T-helper 17 cell (primary cell): ENCODE data around the gene PSIP1. TPM values are rescaled to one million over a fixed set of nuclear protein-coding genes. Genes with fewer than 3 reads are reported as not detected.

ENCODE experiments used
- ATAC-seq: fragments of 150-1000 bp; cut with Tn5 transposase; 2 replicates; pipeline ENCODE4 v1.10.0; 2021; ENCODE audit warnings: mild to moderate bottlenecking, moderate library complexity
- DNase-seq, 3 donors: peaks; one replicate each; pipeline versions ENCODE4 v3.0.0 to v3.0.0-alpha.2; 2020 to 2021
- H3K9me3 ChIP-seq: one replicate; pipeline ENCODE4 v1.7.0; 2013; ENCODE audit warnings: low read length, mild to moderate bottlenecking; ENCODE audit not compliant: control insufficient read depth, poor library complexity, severe bottlenecking
- H3K27ac Mint-ChIP-seq: one replicate; pipeline ENCODE4 v1.8.0; 2022; ENCODE audit warnings: mild to moderate bottlenecking, moderate library complexity, mixed read lengths
- H3K27me3 Mint-ChIP-seq: one replicate; pipeline ENCODE4 v1.8.0; 2022; ENCODE audit warnings: mixed read lengths
- H3K36me3 Mint-ChIP-seq: one replicate; pipeline ENCODE4 v1.8.0; 2022; ENCODE audit warnings: low read depth, mixed read lengths
- H3K4me1 Mint-ChIP-seq: one replicate; pipeline ENCODE4 v1.8.0; 2022; ENCODE audit warnings: mild to moderate bottlenecking, mixed read lengths
- H3K4me3 Mint-ChIP-seq: one replicate; pipeline ENCODE4 v1.8.0; 2022; ENCODE audit warnings: mild to moderate bottlenecking, moderate library complexity, mixed read lengths
- total RNA-seq, 4 donors: library from RNA in 2 of 4; stranded (reverse) in 2 of 4; gene quantifications; one replicate each; pipeline ENCODE4 v1.2.3 and lab custom pipeline; 2022 to 2026

The PSIP1 gene
- total RNA-seq, 2 donors from 2014 or later, result 115 to 117 TPM

DNA sequence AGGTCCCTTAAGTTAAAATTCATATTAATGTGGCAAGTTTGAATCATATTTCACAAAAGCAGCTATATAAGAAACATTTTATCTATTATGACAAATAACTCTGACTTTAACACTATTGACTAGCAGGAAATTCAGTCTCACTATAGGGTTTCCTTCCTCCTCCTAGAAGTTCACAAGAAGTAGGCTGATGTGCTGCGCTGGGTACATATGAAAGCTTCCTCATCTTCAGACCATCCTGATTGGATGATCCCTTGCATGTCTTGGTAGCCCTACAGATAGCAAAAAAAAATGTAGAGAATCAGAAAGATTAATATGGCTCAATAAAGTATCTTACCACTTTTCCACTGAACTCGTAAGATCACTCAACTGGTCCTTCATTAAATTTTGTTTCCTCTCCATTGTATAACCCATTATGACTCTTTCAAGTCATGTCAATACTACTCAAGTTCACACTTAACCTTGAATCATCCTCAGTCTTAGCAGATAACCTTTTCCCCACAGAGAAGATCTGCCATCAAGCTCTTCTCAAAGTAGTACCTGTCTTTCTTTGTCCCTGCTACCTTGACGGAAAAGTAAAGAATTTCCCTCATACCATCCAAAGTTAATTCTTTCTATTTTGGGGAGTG lies 11.5 kb upstream of the PSIP1 start:
- ATAC-seq (no peak), DNase-seq (no peak)
- no peaks in the 10 kb centered on the region for H3K9me3 ChIP-seq
- Mint-ChIP-seq H3K4me1 (peaks cover 2% of the 10 kb centered on the region), H3K4me3 (no peak overlapping the region), H3K36me3 (no peaks in the 10 kb centered on the region), H3K27me3 (peaks cover 17% of the 10 kb centered on the region), H3K27ac (no peak overlapping the region)

DNA sequence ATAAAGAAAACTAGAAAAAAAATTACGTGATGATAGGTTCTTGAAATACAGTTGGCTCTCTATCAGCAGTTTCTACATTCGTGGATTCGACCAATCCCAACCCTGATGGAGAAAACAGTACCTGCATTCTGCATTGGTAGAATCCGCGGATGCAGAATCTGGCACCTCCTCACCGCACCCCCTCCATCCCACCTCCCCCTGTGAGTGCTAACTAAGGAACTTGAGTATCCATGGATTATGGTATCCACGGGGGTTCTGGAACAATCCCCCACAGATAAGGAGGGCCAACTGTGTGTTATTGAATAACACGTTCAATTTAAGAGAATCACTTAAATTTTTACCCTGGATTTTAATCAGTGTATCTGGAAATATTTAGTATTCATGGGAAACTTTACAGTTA lies 10.5 kb upstream of the PSIP1 start:
- no peak for DNase-seq
- H3K27ac Mint-ChIP-seq, result no peak overlapping the region

DNA sequence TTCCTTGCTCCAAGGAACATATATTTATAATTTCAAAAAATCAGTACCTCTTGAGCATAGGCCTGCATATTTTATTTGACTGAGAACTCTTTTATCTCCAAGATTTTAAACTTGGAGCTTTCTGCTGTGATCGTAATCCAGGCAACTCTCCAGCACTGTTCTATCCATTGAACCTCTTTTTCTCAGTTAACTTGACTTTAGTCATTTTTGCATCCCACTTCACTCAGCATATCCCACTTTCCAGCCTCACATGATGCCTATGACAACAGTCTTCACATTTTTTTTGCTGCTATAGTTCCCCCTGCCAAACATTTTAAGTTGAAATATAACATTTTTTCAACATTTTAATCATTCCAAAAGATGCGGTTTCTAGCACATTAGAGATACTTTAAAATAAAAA lies 9.1 kb upstream of the PSIP1 start:
- no peaks in the 10 kb centered on the region for H3K36me3 Mint-ChIP-seq
- H3K4me3 Mint-ChIP-seq, result no peak overlapping the region
- no peak overlapping the region for H3K27ac Mint-ChIP-seq
- H3K9me3 ChIP-seq, result no peaks in the 10 kb centered on the region
- H3K27me3 Mint-ChIP-seq, result peaks cover 7% of the 10 kb centered on the region
- H3K4me1 Mint-ChIP-seq, result peaks cover 4% of the 10 kb centered on the region
- DNase-seq (no peak), ATAC-seq (no peak)

More for the DNA sequence above, 10.5 kb upstream of the PSIP1 start:
- Mint-ChIP-seq H3K4me1 (peaks cover 2% of the 10 kb centered on the region), H3K4me3 (no peak overlapping the region), H3K36me3 (no peaks in the 10 kb centered on the region), H3K27me3 (peaks cover 17% of the 10 kb centered on the region)
- no peaks in the 10 kb centered on the region for H3K9me3 ChIP-seq
- ATAC-seq, result no peak

DNA sequence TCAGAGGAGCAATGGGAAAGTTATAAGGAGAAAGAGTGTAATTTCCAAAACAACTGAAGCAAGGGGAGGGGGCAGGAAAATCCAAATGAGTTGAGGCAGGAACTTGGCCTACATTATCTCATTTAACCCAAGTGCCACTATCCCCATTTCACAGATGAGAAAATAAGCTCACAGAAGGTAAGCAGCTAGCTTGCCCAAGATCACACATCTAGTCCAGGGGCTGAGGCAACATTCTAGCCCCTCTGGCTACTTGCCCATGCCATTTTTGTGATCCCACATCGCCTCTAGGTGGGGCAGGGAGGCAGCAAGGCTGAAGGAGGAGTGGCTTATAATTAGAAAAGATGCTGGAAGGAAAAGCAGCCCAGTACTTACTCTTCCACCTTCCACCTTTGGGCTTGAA lies 2.6 kb upstream of the PSIP1 start:
- no peak for DNase-seq
- H3K4me3 Mint-ChIP-seq, result no peak overlapping the region

DNA sequence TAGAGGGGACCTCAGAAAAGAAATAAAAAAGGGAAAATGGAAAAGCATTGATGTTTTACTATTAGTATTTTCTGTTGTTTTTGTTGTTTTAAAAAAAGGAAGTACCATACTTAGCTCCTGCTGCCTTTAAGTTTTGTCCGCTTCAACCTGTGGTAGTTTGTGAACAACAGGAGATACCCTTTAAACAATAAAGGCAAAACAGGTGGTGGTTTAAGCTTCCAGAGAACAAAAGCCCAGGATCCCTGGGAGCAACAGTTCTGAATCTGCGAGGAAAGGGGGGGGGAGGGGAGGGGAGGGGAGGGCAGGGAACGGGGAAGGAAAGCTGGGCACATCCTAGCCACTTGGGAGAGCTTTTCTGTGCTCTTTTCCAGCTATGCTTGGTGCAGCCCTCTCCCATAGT lies 2.1 kb upstream of the PSIP1 start:
- H3K4me3 Mint-ChIP-seq, result no peak overlapping the region
- H3K4me1 Mint-ChIP-seq, result peaks cover 42% of the 10 kb centered on the region
- H3K36me3 Mint-ChIP-seq, result peaks cover 4% of the 10 kb centered on the region
- no peak overlapping the region for H3K27ac Mint-ChIP-seq
- H3K27me3 Mint-ChIP-seq, result no peaks in the 10 kb centered on the region
- no peak for ATAC-seq
- H3K9me3 ChIP-seq, result no peaks in the 10 kb centered on the region
- no peak for DNase-seq

More for the DNA sequence above, 2.6 kb upstream of the PSIP1 start:
- Mint-ChIP-seq H3K36me3 (peaks cover 4% of the 10 kb centered on the region), H3K27ac (peak overlapping the region; percentile 39), H3K4me1 (peaks cover 38% of the 10 kb centered on the region), H3K27me3 (no peaks in the 10 kb centered on the region)
- H3K9me3 ChIP-seq, result no peaks in the 10 kb centered on the region
- no peak for ATAC-seq

DNA sequence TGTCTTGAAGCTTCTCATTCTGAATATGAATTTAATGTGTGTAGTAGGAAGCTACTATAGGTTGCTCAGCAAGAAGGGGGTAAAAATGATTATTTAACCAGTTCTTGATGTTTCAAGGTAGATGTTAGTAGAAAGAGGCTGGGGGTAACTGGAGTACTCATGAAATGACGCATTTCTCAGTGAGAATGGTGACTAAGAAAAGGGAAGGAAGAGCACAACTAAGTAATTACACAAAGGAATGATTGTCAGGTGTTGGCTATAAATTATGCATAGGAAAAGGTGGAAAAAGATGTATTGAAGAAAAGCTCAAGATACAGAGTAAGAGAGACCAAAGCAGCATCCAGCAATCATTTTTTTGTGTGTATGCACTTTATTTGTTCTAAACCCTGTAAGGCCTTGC lies 1.4 kb upstream of the PSIP1 start:
- Mint-ChIP-seq H3K27me3 (no peaks in the 10 kb centered on the region), H3K4me1 (peaks cover 40% of the 10 kb centered on the region), H3K27ac (peak overlapping the region; percentile 99), H3K4me3 (no peak overlapping the region), H3K36me3 (peaks cover 4% of the 10 kb centered on the region)
- ATAC-seq (no peak), DNase-seq (no peak)
- H3K9me3 ChIP-seq, result no peaks in the 10 kb centered on the region

DNA sequence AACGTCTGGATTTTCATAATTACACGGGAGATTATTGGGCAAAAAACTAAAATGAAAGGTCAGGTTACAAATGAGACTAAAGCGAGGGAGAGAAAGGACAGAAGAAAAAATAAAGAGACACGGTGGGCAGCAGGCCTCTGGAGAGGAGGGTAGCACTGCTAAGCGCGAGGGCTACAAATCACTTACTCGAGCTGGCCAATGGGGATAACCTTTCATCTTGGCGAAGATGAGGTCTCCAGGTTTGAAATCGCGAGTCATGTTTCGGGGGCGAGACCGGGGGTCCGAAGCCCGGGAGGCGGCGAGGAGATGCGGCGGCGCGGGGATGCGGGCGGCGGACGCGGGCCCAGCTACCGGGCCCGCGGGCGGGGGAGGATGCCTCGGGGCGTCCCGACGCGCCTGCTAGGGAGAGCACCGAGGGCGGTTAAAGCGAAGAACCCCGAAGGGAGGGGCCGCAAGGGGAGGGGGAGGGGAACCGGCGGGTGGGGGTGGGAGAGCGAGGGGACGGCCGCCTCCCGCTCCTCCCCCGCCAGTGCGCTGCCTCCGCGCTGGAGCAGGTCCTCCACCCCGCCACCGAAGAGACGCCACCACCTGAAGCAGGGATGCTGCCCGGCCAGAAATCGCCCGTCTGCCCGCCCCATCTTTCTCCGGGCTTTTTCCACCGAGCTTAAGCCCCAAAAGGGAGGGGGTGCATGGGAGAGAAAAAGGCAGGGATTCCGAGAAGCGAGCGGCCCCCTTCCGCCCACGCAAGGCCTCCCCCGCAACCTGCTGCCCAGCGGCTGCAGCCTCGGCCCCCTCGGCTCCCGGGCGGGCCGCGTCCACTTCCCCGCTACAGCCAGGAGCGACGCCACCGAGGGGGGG lies 610 bp downstream of the PSIP1 start:
- no peaks in the 10 kb centered on the region for H3K27me3 Mint-ChIP-seq
- H3K4me3 Mint-ChIP-seq, result peak overlapping the region; percentile 97
- H3K4me1 Mint-ChIP-seq, result peaks cover 41% of the 10 kb centered on the region
- H3K27ac Mint-ChIP-seq, result peak overlapping the region; percentile 99
- DNase-seq, result peak; percentile 49 to 63 (median 61)
- H3K9me3 ChIP-seq, result no peaks in the 10 kb centered on the region
- peaks cover 4% of the 10 kb centered on the region for H3K36me3 Mint-ChIP-seq
- peak; percentile 64 for ATAC-seq

DNA sequence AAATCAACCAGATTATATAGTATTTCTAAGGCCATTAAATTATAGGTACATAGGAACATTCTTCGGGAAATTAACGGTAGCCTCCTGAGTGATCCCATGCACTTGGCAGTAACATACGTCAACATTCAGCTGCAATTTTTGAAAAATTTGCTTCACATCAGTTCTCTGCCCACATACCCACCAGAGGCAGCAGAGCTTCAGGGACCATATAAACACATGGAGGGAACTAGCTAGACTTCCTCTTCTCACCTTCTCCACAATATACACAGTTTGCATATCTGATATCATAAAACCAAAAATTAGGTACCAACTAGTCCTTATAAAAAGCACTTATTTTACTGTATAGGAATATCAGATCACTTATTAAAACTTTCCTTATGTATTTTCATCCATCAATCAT lies 4.8 kb downstream of the PSIP1 start:
- Mint-ChIP-seq H3K36me3 (peaks cover 8% of the 10 kb centered on the region), H3K4me1 (peaks cover 42% of the 10 kb centered on the region)
- no peak for DNase-seq

DNA sequence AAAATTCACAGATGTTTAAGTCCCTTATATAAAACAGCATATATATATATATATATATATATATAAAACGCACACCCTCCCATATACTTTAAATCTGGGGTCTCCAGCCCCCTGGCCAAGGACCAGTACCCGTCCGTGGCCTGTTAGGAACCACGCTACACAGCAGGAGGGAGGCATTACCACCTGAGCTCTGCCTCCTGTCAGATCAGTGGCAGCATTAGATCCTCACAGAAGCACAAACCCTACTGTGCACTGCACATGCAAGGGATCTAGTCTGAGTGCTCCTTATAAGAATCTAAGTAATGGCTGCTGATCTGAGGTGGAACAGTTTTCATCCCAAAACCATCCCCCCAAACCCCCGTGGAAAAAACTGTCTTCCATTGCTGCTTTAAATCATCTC lies 9.0 kb downstream of the PSIP1 start:
- Mint-ChIP-seq H3K4me1 (peaks cover 31% of the 10 kb centered on the region), H3K27me3 (no peaks in the 10 kb centered on the region), H3K36me3 (peaks cover 4% of the 10 kb centered on the region), H3K27ac (peak overlapping the region; percentile 74), H3K4me3 (peak overlapping the region; percentile 77)
- ATAC-seq (no peak), DNase-seq (no peak)
- H3K9me3 ChIP-seq, result no peaks in the 10 kb centered on the region

More for the DNA sequence above, 4.8 kb downstream of the PSIP1 start:
- H3K27me3 Mint-ChIP-seq, result no peaks in the 10 kb centered on the region
- H3K9me3 ChIP-seq, result no peaks in the 10 kb centered on the region
- H3K27ac Mint-ChIP-seq, result no peak overlapping the region
- H3K4me3 Mint-ChIP-seq, result no peak overlapping the region
- no peak for ATAC-seq

DNA sequence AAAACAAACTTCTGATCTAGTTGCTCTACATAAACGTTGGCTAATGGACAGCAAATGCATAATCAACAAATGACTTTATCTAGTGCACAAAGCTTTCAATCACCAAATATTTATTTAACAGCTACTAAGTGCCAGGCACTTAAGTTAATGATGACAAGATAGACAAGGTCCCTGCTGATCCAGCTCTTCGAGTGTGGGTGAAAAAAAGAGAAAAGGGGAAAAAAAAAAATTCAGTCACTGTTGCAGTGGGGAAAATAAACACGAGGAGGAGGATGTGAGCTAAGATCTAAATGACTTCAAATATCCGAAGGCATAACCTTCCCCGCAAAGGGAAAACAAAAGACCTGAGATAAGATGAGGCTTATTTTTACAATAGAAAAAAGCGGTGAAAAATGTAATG lies 9.6 kb downstream of the PSIP1 start:
- Mint-ChIP-seq H3K27me3 (no peaks in the 10 kb centered on the region), H3K4me3 (peak overlapping the region; percentile 47), H3K36me3 (peaks cover 4% of the 10 kb centered on the region), H3K27ac (peak overlapping the region; percentile 74), H3K4me1 (peaks cover 29% of the 10 kb centered on the region)
- no peaks in the 10 kb centered on the region for H3K9me3 ChIP-seq
- ATAC-seq, result no peak
- no peak for DNase-seq

DNA sequence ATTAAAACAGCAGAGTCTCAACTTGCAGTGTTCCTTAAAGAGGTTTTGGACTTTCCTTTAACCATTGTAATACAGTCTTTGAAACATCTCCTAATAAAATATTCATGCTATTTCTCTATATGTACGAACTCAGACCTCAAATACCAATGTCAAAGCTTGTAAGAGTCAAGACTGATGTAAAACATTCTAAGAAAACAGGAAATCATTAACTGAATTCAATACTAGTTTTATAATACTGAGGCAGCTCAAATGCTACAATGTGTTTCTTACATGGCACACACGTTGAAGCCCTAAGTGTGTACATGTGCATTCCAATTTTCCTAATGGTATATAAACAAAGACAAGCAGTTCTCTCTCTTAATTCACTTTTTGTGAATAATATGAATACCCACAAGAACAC lies 11.6 kb downstream of the PSIP1 start:
- no peak for ATAC-seq

DNA sequence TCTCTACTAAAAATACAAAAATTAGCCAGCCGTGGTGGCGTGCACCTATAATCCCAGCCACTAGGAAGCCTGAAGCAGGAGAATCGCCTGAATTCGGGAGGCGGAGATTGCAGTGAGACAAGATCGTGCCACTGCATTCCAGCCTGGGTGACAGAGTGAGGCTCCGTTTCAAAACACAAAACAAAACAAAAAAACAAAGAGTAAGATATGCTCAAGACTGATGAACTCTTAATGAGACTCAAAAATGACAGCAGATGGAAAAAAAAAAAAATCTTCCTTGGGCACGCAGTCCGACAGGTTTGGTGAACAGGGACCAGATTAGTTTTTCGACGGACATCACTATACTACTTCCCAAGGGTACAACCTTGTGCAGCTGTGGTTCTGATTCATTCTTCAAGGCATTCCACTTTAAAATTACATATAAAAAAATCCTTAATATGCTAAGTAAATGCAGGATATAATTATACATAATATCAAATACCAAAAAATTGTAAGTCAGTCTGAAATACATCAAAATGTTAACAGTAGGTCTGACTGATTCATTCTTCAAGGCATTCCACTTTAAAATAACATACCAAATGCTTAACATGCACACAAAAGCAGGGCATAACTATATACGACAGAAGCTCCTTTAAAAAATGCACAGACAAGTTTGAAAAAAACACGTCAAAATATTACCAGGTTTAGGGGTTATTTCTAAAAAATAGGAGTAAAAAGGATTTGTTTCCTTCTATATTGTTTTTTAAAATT lies 12.3 kb downstream of the PSIP1 start:
- no peak for DNase-seq
- peaks cover 4% of the 10 kb centered on the region for H3K36me3 Mint-ChIP-seq

More for the DNA sequence above, 11.6 kb downstream of the PSIP1 start:
- no peak for DNase-seq
- Mint-ChIP-seq H3K27me3 (no peaks in the 10 kb centered on the region), H3K4me1 (peaks cover 34% of the 10 kb centered on the region), H3K4me3 (peak overlapping the region; percentile 59), H3K36me3 (peaks cover 4% of the 10 kb centered on the region), H3K27ac (peak overlapping the region; percentile 85)
- no peaks in the 10 kb centered on the region for H3K9me3 ChIP-seq

DNA sequence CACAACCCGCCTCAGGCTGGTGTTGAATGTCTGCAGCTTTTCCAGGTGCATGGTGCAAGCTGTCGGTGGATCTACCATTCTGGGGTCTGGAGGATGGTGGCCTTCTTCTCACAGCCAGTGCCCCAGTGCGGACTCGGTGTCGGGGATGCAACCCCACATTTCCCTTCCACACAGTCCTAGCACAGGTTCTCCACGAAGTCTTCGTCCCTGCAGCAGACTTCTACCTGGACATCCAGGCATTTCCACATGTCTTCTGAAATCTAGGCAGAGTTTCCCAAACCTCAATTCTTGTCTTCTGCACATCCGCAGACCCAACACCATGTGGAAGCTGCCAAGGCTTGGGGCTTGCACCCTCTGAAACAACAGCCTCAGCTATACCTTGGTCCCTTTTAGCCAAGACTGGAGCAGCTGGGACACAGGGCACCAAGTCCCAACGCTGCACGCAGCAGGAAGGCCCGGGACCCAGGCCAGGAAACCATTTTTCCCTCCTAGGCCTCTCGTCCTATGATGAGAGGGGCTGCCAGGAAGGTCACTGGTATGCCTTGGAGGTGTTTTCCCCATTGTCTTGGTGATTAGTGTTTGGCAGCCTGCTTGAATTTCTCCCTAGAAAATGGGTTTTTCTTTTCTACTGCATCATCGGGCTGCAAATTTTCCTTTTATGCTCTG lies 18.2 kb downstream of the PSIP1 start:
- Mint-ChIP-seq H3K36me3 (peaks cover 3% of the 10 kb centered on the region), H3K4me1 (peaks cover 11% of the 10 kb centered on the region), H3K27ac (no peak overlapping the region), H3K4me3 (no peak overlapping the region), H3K27me3 (no peaks in the 10 kb centered on the region)
- H3K9me3 ChIP-seq, result no peaks in the 10 kb centered on the region
- DNase-seq, result no peak
- ATAC-seq, result no peak

More for the DNA sequence above, 12.3 kb downstream of the PSIP1 start:
- H3K9me3 ChIP-seq, result no peaks in the 10 kb centered on the region
- no peaks in the 10 kb centered on the region for H3K27me3 Mint-ChIP-seq
- H3K4me1 Mint-ChIP-seq, result peaks cover 32% of the 10 kb centered on the region
- no peak overlapping the region for H3K27ac Mint-ChIP-seq
- no peak overlapping the region for H3K4me3 Mint-ChIP-seq
- ATAC-seq, result no peak
